HEK293 (cell line): ENCODE measurements around the gene HHAT.

Source experiments
- CTCF ChIA-PET: fragments of 350-600 bp; formaldehyde crosslinking; extraction: SDS; loops from one replicate; lab custom pipeline; 2021; ENCODE audit warnings: antibody characterized with exemption; lab: Yijun Ruan, JAX
- POLR2A ChIA-PET: fragments of 300-600 bp; formaldehyde crosslinking; extraction: SDS; loops from one replicate; lab custom pipeline; 2020; ENCODE audit warnings: antibody characterized with exemption, inconsistent platforms; lab: Yijun Ruan, JAX
- H3K27ac ChIP-seq: fragments of 200-500 bp; sonication (Bioruptor generic); 2 replicates; pipeline ENCODE4 v1.5.1; 2014; ENCODE audit warnings: low read depth, low read length, control low read depth, inconsistent platforms; ENCODE audit errors: extremely low read depth
- H3K36me3 ChIP-seq, 2 experiments: fragments of 200-500 bp in 1 of 2; sonication (Bioruptor generic) in 1 of 2; 1 replicate in 1 of 2; 2 replicates in 1 of 2; pipeline ENCODE4 v1.5.1; 2014 to 2017; ENCODE audit warnings: inconsistent platforms in 2 of 2, low read length in 2 of 2; ENCODE audit not compliant: control insufficient read depth in 2 of 2, insufficient read depth in 1 of 2
- H3K4me1 ChIP-seq: fragments of 200-500 bp; sonication (Bioruptor generic); 2 replicates; pipeline ENCODE4 v1.5.1; 2014; ENCODE audit warnings: mild to moderate bottlenecking, low read length, inconsistent platforms; ENCODE audit not compliant: control insufficient read depth, insufficient read depth
- H3K4me3 ChIP-seq: 2 replicates; pipeline ENCODE4 v1.5.1; 2011; ENCODE audit warnings: low read depth, mild to moderate bottlenecking, control low read depth, low read length, moderate library complexity
- H3K9me3 ChIP-seq: fragments of 200-500 bp; sonication (Bioruptor generic); 2 replicates; pipeline ENCODE4 v1.5.1; 2014; ENCODE audit warnings: low read depth, low read length, inconsistent platforms; ENCODE audit not compliant: control insufficient read depth, insufficient read depth
- GLI2 ChIP-seq: fragments of 450-650 bp; formaldehyde crosslinking; IDR thresholded peaks from 2 replicates; pipeline ENCODE4; 2017; ENCODE audit warnings: missing biosample characterization, missing genetic modification characterization, low read depth, borderline replicate concordance
- YY2 ChIP-seq: fragments of 450-650 bp; formaldehyde crosslinking; IDR thresholded peaks from 2 replicates; pipeline ENCODE4 v1.5.1; 2016; ENCODE audit warnings: missing biosample characterization, missing genetic modification characterization
- ZBTB17 ChIP-seq: fragments of 450-650 bp; formaldehyde crosslinking; IDR thresholded peaks from 2 replicates; pipeline ENCODE4 v1.5.1; 2016; ENCODE audit warnings: missing biosample characterization, missing genetic modification characterization
- ZFHX2 ChIP-seq: fragments of 450-650 bp; formaldehyde crosslinking; conservative IDR thresholded peaks from 2 replicates; pipeline ENCODE4 v1.5.1; 2016; ENCODE audit warnings: missing biosample characterization, missing genetic modification characterization
- ZFP37 ChIP-seq: fragments of 450-650 bp; formaldehyde crosslinking; IDR thresholded peaks from 2 replicates; pipeline ENCODE4 v1.5.1; 2016; ENCODE audit warnings: missing biosample characterization, missing genetic modification characterization
- ZIC2 ChIP-seq: fragments of 450-650 bp; formaldehyde crosslinking; IDR thresholded peaks from 2 replicates; pipeline ENCODE4 v1.5.1; 2016; ENCODE audit warnings: missing biosample characterization, missing genetic modification characterization
- ZNF121 ChIP-seq: fragments of 450-650 bp; formaldehyde crosslinking; IDR thresholded peaks from 2 replicates; pipeline ENCODE4 v1.5.1; 2016; ENCODE audit warnings: missing biosample characterization, missing genetic modification characterization
- ZNF133 ChIP-seq: fragments of 450-650 bp; formaldehyde crosslinking; IDR thresholded peaks from 2 replicates; pipeline ENCODE4 v1.5.1; 2016; ENCODE audit warnings: missing biosample characterization, missing genetic modification characterization
- ZNF211 ChIP-seq: fragments of 450-650 bp; formaldehyde crosslinking; IDR thresholded peaks from 2 replicates; pipeline ENCODE4 v1.5.1; 2016; ENCODE audit warnings: low read depth, missing biosample characterization, missing genetic modification characterization
- ZNF558 ChIP-seq: fragments of 450-650 bp; formaldehyde crosslinking; IDR thresholded peaks from 2 replicates; pipeline ENCODE4 v1.5.1; 2016; ENCODE audit warnings: missing biosample characterization, missing genetic modification characterization
- ZNF571 ChIP-seq: fragments of 450-650 bp; formaldehyde crosslinking; IDR thresholded peaks from 2 replicates; pipeline ENCODE4 v1.5.0; 2017; ENCODE audit warnings: missing biosample characterization, missing genetic modification characterization
- ZNF626 ChIP-seq: fragments of 450-650 bp; sonication (Bioruptor Pico); formaldehyde crosslinking; IDR thresholded peaks from 2 replicates; pipeline ENCODE4 v1.5.1; 2018; ENCODE audit warnings: missing biosample characterization, missing genetic modification characterization, inconsistent platforms
- ZNF660 ChIP-seq: fragments of 450-650 bp; IDR thresholded peaks from 2 replicates; pipeline ENCODE4 v1.5.1; 2018; ENCODE audit warnings: missing biosample characterization, mild to moderate bottlenecking, missing genetic modification characterization
- ZNF76 ChIP-seq: fragments of 450-650 bp; formaldehyde crosslinking; IDR thresholded peaks from 2 replicates; pipeline ENCODE4; 2016; ENCODE audit warnings: low read depth, missing biosample characterization, missing genetic modification characterization, borderline replicate concordance
- ZNF792 ChIP-seq: fragments of 450-650 bp; formaldehyde crosslinking; IDR thresholded peaks from 2 replicates; pipeline ENCODE4 v1.5.1; 2016; ENCODE audit warnings: missing biosample characterization, missing genetic modification characterization
- ZNF843 ChIP-seq: fragments of 450-650 bp; formaldehyde crosslinking; IDR thresholded peaks from 2 replicates; pipeline ENCODE4 v1.5.1; 2016; ENCODE audit warnings: missing biosample characterization, missing genetic modification characterization
- TF ChIP-seq, protein P1 (sequence below): fragments of 450-650 bp; formaldehyde crosslinking; IDR thresholded peaks from 2 replicates; pipeline ENCODE4 v1.5.1; 2016; ENCODE audit warnings: missing biosample characterization, missing genetic modification characterization
- TF ChIP-seq, protein P2 (sequence below): fragments of 450-650 bp; formaldehyde crosslinking; IDR thresholded peaks from 2 replicates; pipeline ENCODE4 v1.5.1; 2016; ENCODE audit warnings: missing biosample characterization, missing genetic modification characterization
- TF ChIP-seq, protein P3 (sequence below): fragments of 450-650 bp; formaldehyde crosslinking; IDR thresholded peaks from 2 replicates; pipeline ENCODE4 v1.5.1; 2016; ENCODE audit warnings: missing biosample characterization, missing genetic modification characterization
- TF ChIP-seq, protein P4 (sequence below): fragments of 450-650 bp; formaldehyde crosslinking; IDR thresholded peaks from 2 replicates; pipeline ENCODE4 v1.5.1; 2016; ENCODE audit warnings: missing biosample characterization, missing genetic modification characterization, low read depth
- TF ChIP-seq, protein P5 (sequence below): fragments of 450-650 bp; formaldehyde crosslinking; IDR thresholded peaks from 2 replicates; pipeline ENCODE4 v1.5.1; 2016; ENCODE audit warnings: missing biosample characterization, missing genetic modification characterization
- TF ChIP-seq, protein P6 (sequence below): fragments of 450-650 bp; formaldehyde crosslinking; IDR thresholded peaks from 2 replicates; pipeline ENCODE4 v1.5.1; 2017; ENCODE audit warnings: missing biosample characterization, missing genetic modification characterization
- TF ChIP-seq, protein P7 (sequence below): fragments of 450-650 bp; formaldehyde crosslinking; IDR thresholded peaks from 2 replicates; pipeline ENCODE4 v1.5.1; 2016; ENCODE audit warnings: missing biosample characterization, missing genetic modification characterization

The HHAT gene

DNA sequence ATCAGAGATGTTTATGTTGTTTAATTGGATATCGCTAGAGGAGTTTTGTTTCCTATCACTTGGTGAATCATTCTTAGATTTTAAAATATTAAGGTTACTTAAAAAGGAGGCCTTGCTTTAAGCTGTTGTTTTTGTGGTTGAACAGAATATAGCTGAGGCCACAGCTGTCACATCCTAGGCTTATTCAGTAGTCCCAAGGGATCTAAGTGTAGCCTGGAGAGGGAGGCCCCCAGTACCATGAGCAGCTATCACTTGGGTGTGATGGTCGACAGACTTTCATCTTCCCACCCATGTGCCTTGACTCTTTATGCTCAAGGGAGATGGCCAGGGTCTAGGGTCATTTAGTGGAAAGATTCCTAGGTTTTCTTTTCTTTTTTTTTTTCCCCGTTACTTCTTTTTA lies 278.7 kb downstream of the HHAT start:
- CTCF ChIA-PET = no interaction called here
- H3K4me3 ChIP-seq = no peak overlapping the region
- POLR2A ChIA-PET = no interaction called here
- TF ChIP-seq YY2 (tag by site-specific recombination) (no peak), ZNF133 (tag by site-specific recombination) (no peak), ZNF571 (tag by site-specific recombination) (no peak), ZNF660 (tag by site-specific recombination) (no peak), ZFHX2 (tag by site-specific recombination) (no peak), ZNF843 (tag by site-specific recombination) (no peak), GLI2 (tag by site-specific recombination) (no peak), ZNF792 (no peak), ZBTB17 (tag by site-specific recombination) (no peak), ZNF76 (no peak)
- TF ChIP-seq, protein P1, sequence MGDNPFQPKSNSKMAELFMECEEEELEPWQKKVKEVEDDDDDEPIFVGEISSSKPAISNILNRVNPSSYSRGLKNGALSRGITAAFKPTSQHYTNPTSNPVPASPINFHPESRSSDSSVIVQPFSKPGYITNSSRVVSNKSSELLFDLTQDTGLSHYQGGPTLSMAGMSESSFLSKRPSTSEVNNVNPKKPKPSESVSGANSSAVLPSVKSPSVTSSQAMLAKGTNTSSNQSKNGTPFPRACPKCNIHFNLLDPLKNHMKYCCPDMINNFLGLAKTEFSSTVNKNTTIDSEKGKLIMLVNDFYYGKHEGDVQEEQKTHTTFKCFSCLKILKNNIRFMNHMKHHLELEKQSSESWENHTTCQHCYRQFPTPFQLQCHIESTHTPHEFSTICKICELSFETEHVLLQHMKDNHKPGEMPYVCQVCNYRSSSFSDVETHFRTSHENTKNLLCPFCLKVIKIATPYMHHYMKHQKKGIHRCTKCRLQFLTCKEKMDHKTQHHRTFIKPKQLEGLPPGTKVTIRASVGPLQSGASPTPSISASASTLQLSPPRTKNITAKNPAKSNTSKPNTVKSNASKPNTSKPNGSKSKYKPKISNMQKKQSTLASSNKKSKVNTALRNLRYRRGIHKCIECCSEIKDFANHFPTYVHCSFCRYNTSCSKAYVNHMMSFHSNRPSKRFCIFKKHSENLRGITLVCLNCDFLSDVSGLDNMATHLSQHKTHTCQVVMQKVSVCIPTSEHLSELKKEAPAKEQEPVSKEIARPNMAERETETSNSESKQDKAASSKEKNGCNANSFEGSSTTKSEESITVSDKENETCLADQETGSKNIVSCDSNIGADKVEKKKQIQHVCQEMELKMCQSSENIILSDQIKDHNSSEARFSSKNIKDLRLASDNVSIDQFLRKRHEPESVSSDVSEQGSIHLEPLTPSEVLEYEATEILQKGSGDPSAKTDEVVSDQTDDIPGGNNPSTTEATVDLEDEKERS = no peak
- TF ChIP-seq, protein P2, sequence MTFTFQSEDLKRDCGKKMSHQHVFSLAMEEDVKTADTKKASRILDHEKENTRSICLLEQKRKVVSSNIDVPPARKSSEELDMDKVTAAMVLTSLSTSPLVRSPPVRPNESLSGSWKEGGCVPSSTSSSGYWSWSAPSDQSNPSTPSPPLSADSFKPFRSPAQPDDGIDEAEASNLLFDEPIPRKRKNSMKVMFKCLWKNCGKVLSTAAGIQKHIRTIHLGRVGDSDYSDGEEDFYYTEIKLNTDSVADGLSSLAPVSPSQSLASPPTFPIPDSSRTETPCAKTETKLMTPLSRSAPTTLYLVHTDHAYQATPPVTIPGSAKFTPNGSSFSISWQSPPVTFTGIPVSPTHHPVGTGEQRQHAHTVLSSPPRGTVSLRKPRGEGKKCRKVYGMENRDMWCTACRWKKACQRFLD = no peak
- TF ChIP-seq, protein P3, sequence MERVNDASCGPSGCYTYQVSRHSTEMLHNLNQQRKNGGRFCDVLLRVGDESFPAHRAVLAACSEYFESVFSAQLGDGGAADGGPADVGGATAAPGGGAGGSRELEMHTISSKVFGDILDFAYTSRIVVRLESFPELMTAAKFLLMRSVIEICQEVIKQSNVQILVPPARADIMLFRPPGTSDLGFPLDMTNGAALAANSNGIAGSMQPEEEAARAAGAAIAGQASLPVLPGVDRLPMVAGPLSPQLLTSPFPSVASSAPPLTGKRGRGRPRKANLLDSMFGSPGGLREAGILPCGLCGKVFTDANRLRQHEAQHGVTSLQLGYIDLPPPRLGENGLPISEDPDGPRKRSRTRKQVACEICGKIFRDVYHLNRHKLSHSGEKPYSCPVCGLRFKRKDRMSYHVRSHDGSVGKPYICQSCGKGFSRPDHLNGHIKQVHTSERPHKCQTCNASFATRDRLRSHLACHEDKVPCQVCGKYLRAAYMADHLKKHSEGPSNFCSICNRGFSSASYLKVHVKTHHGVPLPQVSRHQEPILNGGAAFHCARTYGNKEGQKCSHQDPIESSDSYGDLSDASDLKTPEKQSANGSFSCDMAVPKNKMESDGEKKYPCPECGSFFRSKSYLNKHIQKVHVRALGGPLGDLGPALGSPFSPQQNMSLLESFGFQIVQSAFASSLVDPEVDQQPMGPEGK (tag by site-specific recombination) = no peak
- TF ChIP-seq, protein P4, sequence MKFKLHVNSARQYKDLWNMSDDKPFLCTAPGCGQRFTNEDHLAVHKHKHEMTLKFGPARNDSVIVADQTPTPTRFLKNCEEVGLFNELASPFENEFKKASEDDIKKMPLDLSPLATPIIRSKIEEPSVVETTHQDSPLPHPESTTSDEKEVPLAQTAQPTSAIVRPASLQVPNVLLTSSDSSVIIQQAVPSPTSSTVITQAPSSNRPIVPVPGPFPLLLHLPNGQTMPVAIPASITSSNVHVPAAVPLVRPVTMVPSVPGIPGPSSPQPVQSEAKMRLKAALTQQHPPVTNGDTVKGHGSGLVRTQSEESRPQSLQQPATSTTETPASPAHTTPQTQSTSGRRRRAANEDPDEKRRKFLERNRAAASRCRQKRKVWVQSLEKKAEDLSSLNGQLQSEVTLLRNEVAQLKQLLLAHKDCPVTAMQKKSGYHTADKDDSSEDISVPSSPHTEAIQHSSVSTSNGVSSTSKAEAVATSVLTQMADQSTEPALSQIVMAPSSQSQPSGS (tag by site-specific recombination) = no peak
- TF ChIP-seq, all 188 proteins: peak for 0
- H3K4me1 ChIP-seq = no peaks in the 10 kb centered on the region
- no peak overlapping the region for H3K27ac ChIP-seq
- H3K36me3 ChIP-seq = no peaks in the 10 kb centered on the region
- H3K9me3 ChIP-seq = no peaks in the 10 kb centered on the region

DNA sequence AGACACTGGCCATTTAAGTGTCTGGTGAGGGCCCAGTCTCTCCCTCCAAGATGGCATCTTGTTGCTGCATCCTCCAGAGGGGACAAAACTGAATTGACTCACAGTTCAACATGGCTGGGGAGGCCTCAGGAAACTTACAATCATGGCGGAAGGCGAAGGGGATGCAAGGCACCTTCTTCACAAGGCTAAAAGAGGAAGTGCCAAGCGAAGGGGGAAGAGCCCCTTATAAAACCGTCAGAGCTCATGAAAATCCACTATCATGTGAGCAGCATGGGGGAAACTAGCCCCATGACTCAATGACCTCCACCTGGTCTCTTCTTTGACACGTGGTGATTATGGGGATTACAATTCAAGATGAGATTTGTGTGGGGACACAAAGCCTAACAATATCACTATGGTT lies 280.1 kb downstream of the HHAT start:
- ChIA-PET POLR2A (no interaction called here), CTCF (no interaction called here)
- Histone ChIP-seq H3K4me3 (no peak overlapping the region), H3K4me1 (no peaks in the 10 kb centered on the region), H3K9me3 (no peaks in the 10 kb centered on the region), H3K27ac (no peak overlapping the region), H3K36me3 (no peaks in the 10 kb centered on the region)
- no peak for TF ChIP-seq ZIC2 (tag by site-specific recombination)
- TF ChIP-seq, protein P5, sequence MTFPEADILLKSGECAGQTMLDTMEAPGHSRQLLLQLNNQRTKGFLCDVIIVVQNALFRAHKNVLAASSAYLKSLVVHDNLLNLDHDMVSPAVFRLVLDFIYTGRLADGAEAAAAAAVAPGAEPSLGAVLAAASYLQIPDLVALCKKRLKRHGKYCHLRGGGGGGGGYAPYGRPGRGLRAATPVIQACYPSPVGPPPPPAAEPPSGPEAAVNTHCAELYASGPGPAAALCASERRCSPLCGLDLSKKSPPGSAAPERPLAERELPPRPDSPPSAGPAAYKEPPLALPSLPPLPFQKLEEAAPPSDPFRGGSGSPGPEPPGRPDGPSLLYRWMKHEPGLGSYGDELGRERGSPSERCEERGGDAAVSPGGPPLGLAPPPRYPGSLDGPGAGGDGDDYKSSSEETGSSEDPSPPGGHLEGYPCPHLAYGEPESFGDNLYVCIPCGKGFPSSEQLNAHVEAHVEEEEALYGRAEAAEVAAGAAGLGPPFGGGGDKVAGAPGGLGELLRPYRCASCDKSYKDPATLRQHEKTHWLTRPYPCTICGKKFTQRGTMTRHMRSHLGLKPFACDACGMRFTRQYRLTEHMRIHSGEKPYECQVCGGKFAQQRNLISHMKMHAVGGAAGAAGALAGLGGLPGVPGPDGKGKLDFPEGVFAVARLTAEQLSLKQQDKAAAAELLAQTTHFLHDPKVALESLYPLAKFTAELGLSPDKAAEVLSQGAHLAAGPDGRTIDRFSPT (tag by site-specific recombination) = no peak
- TF ChIP-seq, protein P6, sequence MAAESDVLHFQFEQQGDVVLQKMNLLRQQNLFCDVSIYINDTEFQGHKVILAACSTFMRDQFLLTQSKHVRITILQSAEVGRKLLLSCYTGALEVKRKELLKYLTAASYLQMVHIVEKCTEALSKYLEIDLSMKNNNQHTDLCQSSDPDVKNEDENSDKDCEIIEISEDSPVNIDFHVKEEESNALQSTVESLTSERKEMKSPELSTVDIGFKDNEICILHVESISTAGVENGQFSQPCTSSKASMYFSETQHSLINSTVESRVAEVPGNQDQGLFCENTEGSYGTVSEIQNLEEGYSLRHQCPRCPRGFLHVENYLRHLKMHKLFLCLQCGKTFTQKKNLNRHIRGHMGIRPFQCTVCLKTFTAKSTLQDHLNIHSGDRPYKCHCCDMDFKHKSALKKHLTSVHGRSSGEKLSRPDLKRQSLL (tag by site-specific recombination) = no peak
- no peak for TF ChIP-seq ZNF626 (tag by site-specific recombination)
- no peak for TF ChIP-seq ZNF558 (tag by site-specific recombination)
- no peak for TF ChIP-seq ZFP37 (tag by site-specific recombination)
- TF ChIP-seq ZNF211 = no peak
- no peak for TF ChIP-seq ZNF121 (tag by site-specific recombination)
- TF ChIP-seq, protein P7, sequence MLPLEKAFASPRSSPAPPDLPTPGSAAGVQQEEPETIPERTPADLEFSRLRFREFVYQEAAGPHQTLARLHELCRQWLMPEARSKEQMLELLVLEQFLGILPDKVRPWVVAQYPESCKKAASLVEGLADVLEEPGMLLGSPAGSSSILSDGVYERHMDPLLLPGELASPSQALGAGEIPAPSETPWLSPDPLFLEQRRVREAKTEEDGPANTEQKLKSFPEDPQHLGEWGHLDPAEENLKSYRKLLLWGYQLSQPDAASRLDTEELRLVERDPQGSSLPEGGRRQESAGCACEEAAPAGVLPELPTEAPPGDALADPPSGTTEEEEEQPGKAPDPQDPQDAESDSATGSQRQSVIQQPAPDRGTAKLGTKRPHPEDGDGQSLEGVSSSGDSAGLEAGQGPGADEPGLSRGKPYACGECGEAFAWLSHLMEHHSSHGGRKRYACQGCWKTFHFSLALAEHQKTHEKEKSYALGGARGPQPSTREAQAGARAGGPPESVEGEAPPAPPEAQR (tag by site-specific recombination) = no peak
